Activated naive CD8-positive, alpha-beta T cell treated with anti-CD3 and anti-CD28 coated beads, Interleukin-2, amount 50 U/mL, for 24 hours (primary cell): Measurements from ENCODE around the gene LIPC.
A peak's percentile ranks its signal among the peaks of the same experiment; 100 is the strongest.

Experiments used
- ATAC-seq: fragments of 150-1000 bp; cut with Tn5 transposase; one replicate; pipeline ENCODE4 v1.10.0; 2021
- DNase-seq: peaks from one replicate; pipeline ENCODE4 v3.0.0; 2021
- H3K27ac Mint-ChIP-seq: one replicate; pipeline ENCODE4 v1.8.0; 2021; ENCODE audit warnings: mild to moderate bottlenecking, mixed read lengths
- H3K27me3 Mint-ChIP-seq: one replicate; pipeline ENCODE4 v1.8.0; 2021; ENCODE audit warnings: mixed read lengths
- H3K36me3 Mint-ChIP-seq: one replicate; pipeline ENCODE4 v1.8.0; 2021; ENCODE audit warnings: low read depth, mixed read lengths
- H3K4me1 Mint-ChIP-seq: one replicate; pipeline ENCODE4 v1.8.0; 2021; ENCODE audit warnings: mixed read lengths
- H3K4me3 Mint-ChIP-seq: one replicate; pipeline ENCODE4 v1.8.0; 2021; ENCODE audit warnings: mild to moderate bottlenecking, moderate library complexity, mixed read lengths
- H3K9me3 Mint-ChIP-seq: one replicate; pipeline ENCODE4 v1.8.0; 2021; ENCODE audit warnings: mixed read lengths

The LIPC gene

GRCh38 chr15:58490086-58490887 is 58.5 kb downstream of the LIPC start:
- Mint-ChIP-seq H3K9me3 (no peaks in the 10 kb centered on the region), H3K27ac (no peak overlapping the region), H3K36me3 (no peaks in the 10 kb centered on the region), H3K27me3 (no peaks in the 10 kb centered on the region), H3K4me1 (peaks cover 32% of the 10 kb centered on the region), H3K4me3 (no peak overlapping the region)
- no peak for ATAC-seq
- no peak for DNase-seq

- DNase-seq, result no peak
- Mint-ChIP-seq H3K27me3 (no peaks in the 10 kb centered on the region), H3K27ac (no peak overlapping the region), H3K36me3 (no peaks in the 10 kb centered on the region), H3K4me1 (peaks cover 31% of the 10 kb centered on the region), H3K9me3 (no peaks in the 10 kb centered on the region), H3K4me3 (no peak overlapping the region)
- ATAC-seq, result no peak
Measured at GRCh38 chr15:58490888-58491473, 59.2 kb downstream of the LIPC start.

GRCh38 chr15:58491499-58492202 is 59.9 kb downstream of the LIPC start:
- H3K4me1 Mint-ChIP-seq, result peaks cover 29% of the 10 kb centered on the region
- H3K4me3 Mint-ChIP-seq, result no peak overlapping the region
- H3K36me3 Mint-ChIP-seq, result no peaks in the 10 kb centered on the region
- no peaks in the 10 kb centered on the region for H3K27me3 Mint-ChIP-seq
- H3K27ac Mint-ChIP-seq, result no peak overlapping the region
- DNase-seq (no peak), ATAC-seq (peak; percentile 16)
- H3K9me3 Mint-ChIP-seq, result no peaks in the 10 kb centered on the region

- Mint-ChIP-seq H3K4me3 (no peak overlapping the region), H3K36me3 (no peaks in the 10 kb centered on the region), H3K4me1 (peaks cover 25% of the 10 kb centered on the region), H3K9me3 (no peaks in the 10 kb centered on the region), H3K27me3 (no peaks in the 10 kb centered on the region), H3K27ac (no peak overlapping the region)
- DNase-seq (no peak), ATAC-seq (no peak)
Measured at GRCh38 chr15:58492661-58493397, 61.0 kb downstream of the LIPC start.

GRCh38 chr15:58494567-58494966 is 62.8 kb downstream of the LIPC start:
- Mint-ChIP-seq H3K4me3 (no peak overlapping the region), H3K27ac (no peak overlapping the region), H3K36me3 (no peaks in the 10 kb centered on the region), H3K27me3 (no peaks in the 10 kb centered on the region), H3K4me1 (peaks cover 25% of the 10 kb centered on the region), H3K9me3 (no peaks in the 10 kb centered on the region)
- DNase-seq (no peak), ATAC-seq (no peak)

DNA sequence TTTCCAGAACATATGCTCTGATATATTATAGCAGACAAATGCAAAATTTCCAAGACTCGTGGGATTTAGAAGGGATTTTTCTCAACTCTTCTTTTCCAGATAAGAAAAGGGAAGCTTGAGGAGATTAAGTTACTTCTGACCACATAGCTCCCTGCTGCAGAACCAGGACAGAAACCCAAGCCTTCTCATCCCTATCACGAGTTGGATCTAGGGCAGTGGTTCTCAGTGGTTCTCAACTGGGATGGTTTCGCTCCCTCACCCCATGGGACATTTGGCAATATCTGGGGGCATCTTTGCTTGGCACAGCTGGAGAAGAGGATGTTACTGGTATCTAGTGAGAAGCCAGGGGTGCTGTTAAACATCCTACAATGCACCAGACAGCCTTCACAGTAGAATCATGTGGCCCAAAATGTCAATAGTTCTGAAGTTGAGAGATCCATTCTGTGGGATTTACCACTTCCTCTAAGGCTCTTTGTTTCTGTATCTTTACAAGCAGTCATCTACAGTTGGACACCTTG is 64.2 kb downstream of the LIPC start:
- ATAC-seq (no peak), DNase-seq (no peak)
- H3K27me3 Mint-ChIP-seq, result no peaks in the 10 kb centered on the region
- H3K4me1 Mint-ChIP-seq, result peaks cover 23% of the 10 kb centered on the region
- no peak overlapping the region for H3K27ac Mint-ChIP-seq
- no peaks in the 10 kb centered on the region for H3K36me3 Mint-ChIP-seq
- no peaks in the 10 kb centered on the region for H3K9me3 Mint-ChIP-seq
- no peak overlapping the region for H3K4me3 Mint-ChIP-seq

GRCh38 chr15:58497046-58497785 is 65.4 kb downstream of the LIPC start:
- no peak overlapping the region for H3K4me3 Mint-ChIP-seq
- H3K27me3 Mint-ChIP-seq, result no peaks in the 10 kb centered on the region
- peaks cover 21% of the 10 kb centered on the region for H3K4me1 Mint-ChIP-seq
- DNase-seq (no peak), ATAC-seq (no peak)
- no peaks in the 10 kb centered on the region for H3K36me3 Mint-ChIP-seq
- H3K27ac Mint-ChIP-seq, result no peak overlapping the region
- no peaks in the 10 kb centered on the region for H3K9me3 Mint-ChIP-seq

DNA sequence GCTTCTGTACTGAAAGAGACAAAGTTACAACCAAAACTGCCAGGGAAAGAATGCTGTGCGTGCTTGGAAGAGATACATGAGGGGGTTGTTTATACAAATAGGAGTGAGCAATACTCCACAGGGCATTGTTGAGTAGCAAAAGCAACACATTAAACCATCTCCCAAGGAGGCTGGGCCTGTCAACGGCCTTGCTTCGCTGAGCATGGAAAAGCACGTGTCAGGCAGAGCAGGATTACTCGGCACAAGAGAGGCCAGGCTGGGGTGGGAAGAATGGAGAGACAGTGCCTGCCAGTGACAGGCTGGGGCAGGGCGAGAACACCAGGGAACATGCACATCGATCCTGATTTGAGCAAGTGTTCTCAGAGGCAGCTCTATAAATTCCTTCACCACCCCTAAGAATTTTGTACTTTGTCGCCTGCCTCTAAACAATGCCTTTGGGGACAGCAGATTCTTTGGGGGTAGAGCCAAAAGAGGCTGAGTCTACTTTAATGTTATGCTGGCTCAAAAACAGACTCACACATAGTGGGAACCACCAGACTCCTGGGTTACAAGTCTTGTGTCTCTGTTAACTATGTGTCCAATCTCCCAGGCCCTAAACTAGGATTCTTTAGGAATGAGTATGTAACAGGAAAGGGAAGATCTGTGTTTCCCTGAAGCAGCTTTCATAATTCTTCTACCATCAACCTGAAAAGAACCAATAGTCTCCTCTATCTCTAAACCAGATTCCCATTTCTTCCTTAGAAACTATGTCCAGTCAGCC is 67.2 kb downstream of the LIPC start:
- no peak overlapping the region for H3K4me3 Mint-ChIP-seq

GRCh38 chr15:58501006-58501405 is 69.2 kb downstream of the LIPC start:
- no peak for ATAC-seq
- Mint-ChIP-seq H3K4me3 (no peak overlapping the region), H3K27me3 (no peaks in the 10 kb centered on the region)

More for the DNA sequence above, 67.2 kb downstream of the LIPC start:
- DNase-seq (no peak), ATAC-seq (no peak)
- Mint-ChIP-seq H3K27me3 (no peaks in the 10 kb centered on the region), H3K36me3 (no peaks in the 10 kb centered on the region), H3K27ac (no peak overlapping the region), H3K4me1 (peaks cover 13% of the 10 kb centered on the region), H3K9me3 (no peaks in the 10 kb centered on the region)

DNA sequence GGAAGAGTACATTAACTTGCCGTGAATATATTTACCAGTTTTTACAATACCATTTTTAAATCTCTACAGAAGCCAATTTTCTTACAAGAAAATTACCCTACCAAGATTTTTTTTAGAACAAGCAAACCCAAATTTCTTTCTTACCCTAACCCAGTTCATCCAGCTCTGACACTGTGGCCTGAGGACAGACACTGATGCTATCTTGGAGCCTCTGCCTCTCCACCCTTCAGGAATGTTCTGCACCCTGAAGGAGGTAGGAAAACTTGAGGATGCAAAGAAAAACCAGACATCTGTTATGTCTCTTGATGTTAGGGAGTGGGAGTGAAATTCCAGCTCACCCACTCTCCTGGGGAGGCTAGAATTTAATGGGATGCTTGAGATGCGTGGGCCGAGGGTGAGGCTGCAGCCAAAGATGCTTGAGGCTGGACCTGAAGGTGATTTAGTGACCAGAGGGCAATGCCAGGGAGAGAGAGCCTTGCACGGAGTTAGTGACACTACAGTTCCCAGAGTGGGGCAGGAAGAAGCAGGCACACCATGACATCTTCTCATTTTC is 69.9 kb downstream of the LIPC start:
- DNase-seq, result no peak
- H3K27ac Mint-ChIP-seq, result no peak overlapping the region

More at GRCh38 chr15:58501006-58501405, 69.2 kb downstream of the LIPC start:
- no peak for DNase-seq
- H3K36me3 Mint-ChIP-seq, result peaks cover 3% of the 10 kb centered on the region
- H3K4me1 Mint-ChIP-seq, result peaks cover 19% of the 10 kb centered on the region
- H3K27ac Mint-ChIP-seq, result no peak overlapping the region
- H3K9me3 Mint-ChIP-seq, result no peaks in the 10 kb centered on the region

DNA sequence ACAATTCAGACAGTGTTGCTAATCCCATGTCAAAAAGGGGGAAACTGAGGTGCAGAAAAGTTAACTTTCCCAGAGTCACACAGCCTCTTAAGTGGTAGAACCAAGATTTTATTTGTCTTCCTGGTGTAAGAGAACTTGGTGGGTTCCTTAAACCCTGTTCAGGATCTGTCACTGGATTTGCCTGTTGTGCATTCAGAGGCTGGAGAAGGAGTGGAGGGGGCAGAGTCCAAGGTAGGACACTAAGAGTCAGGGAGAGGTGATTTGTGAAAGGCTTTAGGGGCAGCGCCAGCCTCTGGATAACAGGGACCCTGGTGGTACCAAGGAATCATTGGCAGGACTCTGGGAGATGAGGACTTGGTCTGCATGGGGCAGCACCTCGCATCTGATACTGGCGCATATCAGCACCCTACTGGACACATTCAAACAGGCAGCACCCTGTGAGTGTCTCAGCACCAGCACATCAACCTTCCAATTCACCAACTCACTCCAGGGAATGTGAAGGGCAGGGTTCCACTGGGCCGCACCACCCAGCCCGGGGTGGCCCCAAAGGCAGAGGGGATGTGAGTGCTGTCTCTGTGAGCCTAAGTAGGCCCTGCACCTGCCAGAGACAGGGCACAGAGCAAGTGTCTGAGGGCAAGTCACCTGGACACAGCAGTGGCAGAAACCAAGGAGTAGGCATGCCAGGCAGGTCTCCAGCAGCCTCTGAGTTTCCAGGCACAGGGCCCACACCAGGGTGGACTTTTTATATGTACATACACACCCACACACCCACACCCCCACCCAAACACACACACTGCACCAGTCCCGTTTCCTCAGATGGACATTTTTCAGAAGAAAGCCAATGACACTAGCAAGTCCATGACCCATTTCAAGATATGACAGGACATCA is 71.6 kb downstream of the LIPC start:
- no peaks in the 10 kb centered on the region for H3K9me3 Mint-ChIP-seq
- DNase-seq (no peak), ATAC-seq (no peak)
- H3K27ac Mint-ChIP-seq, result no peak overlapping the region
- H3K27me3 Mint-ChIP-seq, result no peaks in the 10 kb centered on the region
- peaks cover 23% of the 10 kb centered on the region for H3K4me1 Mint-ChIP-seq
- no peak overlapping the region for H3K4me3 Mint-ChIP-seq
- H3K36me3 Mint-ChIP-seq, result peaks cover 3% of the 10 kb centered on the region

More for the DNA sequence above, 69.9 kb downstream of the LIPC start:
- Mint-ChIP-seq H3K4me3 (no peak overlapping the region), H3K27me3 (no peaks in the 10 kb centered on the region), H3K9me3 (no peaks in the 10 kb centered on the region), H3K4me1 (peaks cover 22% of the 10 kb centered on the region), H3K36me3 (peaks cover 3% of the 10 kb centered on the region)
- no peak for ATAC-seq

GRCh38 chr15:58504674-58505234 is 73.0 kb downstream of the LIPC start:
- H3K9me3 Mint-ChIP-seq, result no peaks in the 10 kb centered on the region
- peak overlapping the region; percentile 33 for H3K27ac Mint-ChIP-seq
- ATAC-seq (no peak), DNase-seq (no peak)
- H3K4me1 Mint-ChIP-seq, result peaks cover 23% of the 10 kb centered on the region
- H3K4me3 Mint-ChIP-seq, result no peak overlapping the region
- H3K27me3 Mint-ChIP-seq, result no peaks in the 10 kb centered on the region
- peaks cover 3% of the 10 kb centered on the region for H3K36me3 Mint-ChIP-seq
